CD4-positive, alpha-beta memory T cell (primary cell): ENCODE data around the gene CSNK1G2. TPM values are rescaled to one million over a fixed set of nuclear protein-coding genes. Genes with fewer than 3 reads are reported as not detected.

ENCODE experiments used
- CTCF ChIA-PET: fragments of 350-600 bp; sonication (Branson Sonifier 250); formaldehyde crosslinking; loops from one replicate; lab custom pipeline; 2021; ENCODE audit warnings: inconsistent platforms; ENCODE audit not compliant: partially characterized antibody; lab: Charles Lee
- POLR2A ChIA-PET: fragments of 350-600 bp; sonication (Branson Sonifier 250); formaldehyde crosslinking; loops from one replicate; lab custom pipeline; 2021; ENCODE audit not compliant: partially characterized antibody; lab: Charles Lee
- DNase-seq, 5 donors: peaks; one replicate each; pipeline versions ENCODE4 v3.0.0 to v3.0.0-alpha.2; 2020 to 2022; ENCODE audit warnings: mixed read lengths in 1 of 5
- H3K27ac ChIP-seq: one replicate; pipeline ENCODE4 v1.7.0; 2013; ENCODE audit warnings: low read depth, low read length
- H3K27me3 ChIP-seq: 2 replicates; pipeline ENCODE4 v1.7.0; 2013; ENCODE audit warnings: mild to moderate bottlenecking, low read length, moderate library complexity; ENCODE audit not compliant: insufficient read depth
- H3K36me3 ChIP-seq: 2 replicates; pipeline ENCODE4 v1.7.0; 2013; ENCODE audit warnings: mild to moderate bottlenecking, low read length, moderate library complexity; ENCODE audit not compliant: insufficient read depth
- H3K4me1 ChIP-seq: 2 replicates; pipeline ENCODE4 v1.7.0; 2013; ENCODE audit warnings: mild to moderate bottlenecking, low read length, moderate library complexity; ENCODE audit not compliant: insufficient read depth
- H3K4me3 ChIP-seq, 2 donors: one replicate each; pipeline ENCODE4 v1.7.0; 2013; ENCODE audit warnings: low read length in 2 of 2, mild to moderate bottlenecking in 1 of 2
- H3K9me3 ChIP-seq, 2 donors: one replicate each; pipeline ENCODE4 v1.7.0; 2013; ENCODE audit warnings: low read length in 2 of 2, control low read depth in 1 of 2; ENCODE audit not compliant: control insufficient read depth in 1 of 2
- H3K27ac Mint-ChIP-seq, 7 donors: one replicate each; pipeline ENCODE4 v1.8.0; 2020 to 2021; ENCODE audit warnings: mixed read lengths in 7 of 7, mild to moderate bottlenecking in 6 of 7, inconsistent platforms in 3 of 7, moderate library complexity in 3 of 7
- H3K27me3 Mint-ChIP-seq, 2 donors: one replicate each; pipeline ENCODE4 v1.8.0; 2020 to 2021; ENCODE audit warnings: mixed read lengths in 2 of 2
- H3K36me3 Mint-ChIP-seq, 2 donors: one replicate each; pipeline ENCODE4 v1.8.0; 2020 to 2021; ENCODE audit warnings: mixed read lengths in 2 of 2, inconsistent platforms in 1 of 2, mild to moderate bottlenecking in 1 of 2
- H3K4me1 Mint-ChIP-seq, 4 donors: one replicate each; pipeline ENCODE4 v1.8.0; 2020 to 2021; ENCODE audit warnings: mixed read lengths in 4 of 4, mild to moderate bottlenecking in 1 of 4
- H3K4me3 Mint-ChIP-seq, 8 donors: one replicate each; pipeline ENCODE4 v1.8.0; 2020 to 2021; ENCODE audit warnings: mixed read lengths in 8 of 8, mild to moderate bottlenecking in 7 of 8, moderate library complexity in 6 of 8, inconsistent platforms in 3 of 8
- H3K9me3 Mint-ChIP-seq, 8 donors: one replicate each; pipeline ENCODE4 v1.8.0; 2020 to 2021; ENCODE audit warnings: mixed read lengths in 8 of 8, mild to moderate bottlenecking in 5 of 8, inconsistent platforms in 3 of 8, moderate library complexity in 1 of 8
- intact Hi-C: fragments of 100-400 bp; cut with micrococcal nuclease; formaldehyde crosslinking; loops from one replicate; pipeline ENCODE4 v1.15.1; 2023
- polyA plus RNA-seq, 2 donors: library from polyadenylated mRNA; unstranded; fragments of 300-500 nt; fragmentation: Illumina TruSeq; gene quantifications; one replicate each; pipeline ENCODE4 v1.2.3, GENCODE V29; 2021
- total RNA-seq, 2 experiments: library from RNA; stranded (reverse); gene quantifications; one replicate each; pipeline ENCODE4 v1.2.3, GENCODE V29; 2021

CSNK1G2 gene
- 100 to 1,000 TPM; 142 to 144 TPM for total RNA-seq
- 10 to 100 TPM; 11.3 to 56.7 TPM for polyA plus RNA-seq

GRCh38 chr19:1941146-1942077 lies at the start of gene CSNK1G2:
CSNK1G2 (plus strand) TSS chr19:1941172; CDS start chr19:1969773, 28,601 bp downstream.
- peaks cover 0 to 10% (median 0%) of the 10 kb centered on the region in 8 donors for H3K9me3 Mint-ChIP-seq
- H3K27me3 Mint-ChIP-seq = peaks cover 0 to 2% of the 10 kb centered on the region in 2 donors
- Histone ChIP-seq H3K36me3 (no peaks in the 10 kb centered on the region), H3K27me3 (no peaks in the 10 kb centered on the region), H3K4me1 (peaks cover 41% of the 10 kb centered on the region), H3K27ac (peak within 1 kb of the TSS; percentile 91), H3K9me3 (no peaks in the 10 kb centered on the region), H3K4me3 (peak within 1 kb of the TSS; percentile 81 to 99)
- H3K27ac Mint-ChIP-seq = peak within 1 kb of the TSS; percentile 98 to 100 (median 99)
- peaks cover 0 to 30% of the 10 kb centered on the region in 2 donors for H3K36me3 Mint-ChIP-seq
- ChIA-PET CTCF (interaction anchor here (0.7 to 0.9 kb wide), 2 partner anchors 12 to 84 kb away, joined by 3 read pairs; no protein-coding TSS in a partner anchor), POLR2A (interaction anchor here (0.6 to 2.0 kb wide), 19 partner anchors 12 to 675 kb away, joined by 3 to 12 read pairs (median 4); partner anchors contain the start of gene AP3D1)
- peaks cover 18 to 47% (median 30%) of the 10 kb centered on the region in 4 donors for H3K4me1 Mint-ChIP-seq
- H3K4me3 Mint-ChIP-seq = peak within 1 kb of the TSS; percentile 91 to 99 (median 97)
- intact Hi-C loops = loop anchor here (1.0 kb wide), 4 partner anchors 36 to 210 kb away; partner anchors contain the start of genes ADAT3, AP3D1, IZUMO4 and MOB3A
- DNase-seq = no peak

DNA sequence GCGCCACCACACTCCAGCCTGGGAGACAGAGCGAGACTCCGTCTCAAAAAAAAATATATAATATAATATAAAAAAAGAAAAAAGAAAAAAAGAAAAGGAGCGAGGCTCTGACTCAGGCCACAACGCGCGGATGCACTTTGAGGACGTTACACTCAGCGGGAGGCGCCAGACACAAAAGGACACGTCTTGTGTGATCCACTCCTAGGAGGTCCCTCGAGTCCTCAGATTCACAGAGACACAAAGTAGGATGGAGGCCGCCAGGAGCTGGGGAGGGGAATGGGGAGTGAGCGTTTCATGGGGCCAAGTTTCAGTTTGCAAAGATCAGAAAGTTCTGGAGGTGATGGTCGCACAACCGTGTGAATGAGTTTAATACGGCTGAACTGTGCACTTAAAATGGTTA lies 47.2 kb upstream of the CSNK1G2 start:
- POLR2A ChIA-PET = interaction anchor here (1.3 kb wide), 1 partner anchor 12 kb away, joined by 6 read pairs; the partner anchor contains the start of genes ADAT3 and SCAMP4
- Histone ChIP-seq H3K4me1 (peaks cover 40% of the 10 kb centered on the region), H3K4me3 (no peak overlapping the region), H3K27ac (no peak overlapping the region), H3K9me3 (no peaks in the 10 kb centered on the region), H3K27me3 (no peaks in the 10 kb centered on the region), H3K36me3 (no peaks in the 10 kb centered on the region)
- Mint-ChIP-seq H3K9me3 (no peaks in the 10 kb centered on the region), H3K27ac (peak overlapping the region in 2 of 7 donors; percentile 62 to 75), H3K36me3 (no peaks in the 10 kb centered on the region), H3K4me1 (peaks cover 13 to 50% (median 23%) of the 10 kb centered on the region in 4 donors), H3K4me3 (peak overlapping the region in 5 of 8 donors; percentile 20 to 72 (median 31)), H3K27me3 (no peaks in the 10 kb centered on the region)
- CTCF ChIA-PET = interaction anchor here (1.9 kb wide), 1 partner anchor 8 kb away, joined by 4 read pairs; the partner anchor contains the start of gene ABHD17A
- intact Hi-C loops = no loop called here
- no peak for DNase-seq

GRCh38 chr19:1896508-1896907 lies 44.5 kb upstream of the CSNK1G2 start:
- CTCF ChIA-PET = interaction anchor here (2.9 to 3.3 kb wide), 2 partner anchors 12 to 32 kb away, joined by 8 to 9 read pairs; partner anchors contain the start of gene ABHD17A
- Histone ChIP-seq H3K27ac (peak overlapping the region; percentile 9), H3K4me1 (peaks cover 40% of the 10 kb centered on the region), H3K4me3 (no peak overlapping the region), H3K27me3 (no peaks in the 10 kb centered on the region), H3K36me3 (no peaks in the 10 kb centered on the region), H3K9me3 (no peaks in the 10 kb centered on the region)
- Mint-ChIP-seq H3K4me3 (peak overlapping the region; percentile 88 to 93 (median 90)), H3K36me3 (no peaks in the 10 kb centered on the region), H3K27me3 (no peaks in the 10 kb centered on the region), H3K4me1 (peaks cover 10 to 45% (median 22%) of the 10 kb centered on the region in 4 donors), H3K9me3 (no peaks in the 10 kb centered on the region), H3K27ac (peak overlapping the region in 4 of 7 donors; percentile 42 to 97 (median 75))
- DNase-seq = peak in 1 of 5 donors; percentile 36
- POLR2A ChIA-PET = interaction anchor here (0.6 to 5.3 kb wide), 6 partner anchors 10 to 186 kb away, joined by 3 to 81 read pairs (median 9); partner anchors contain the start of genes ABHD17A, ADAT3 and SCAMP4
- intact Hi-C loops = no loop called here

DNA sequence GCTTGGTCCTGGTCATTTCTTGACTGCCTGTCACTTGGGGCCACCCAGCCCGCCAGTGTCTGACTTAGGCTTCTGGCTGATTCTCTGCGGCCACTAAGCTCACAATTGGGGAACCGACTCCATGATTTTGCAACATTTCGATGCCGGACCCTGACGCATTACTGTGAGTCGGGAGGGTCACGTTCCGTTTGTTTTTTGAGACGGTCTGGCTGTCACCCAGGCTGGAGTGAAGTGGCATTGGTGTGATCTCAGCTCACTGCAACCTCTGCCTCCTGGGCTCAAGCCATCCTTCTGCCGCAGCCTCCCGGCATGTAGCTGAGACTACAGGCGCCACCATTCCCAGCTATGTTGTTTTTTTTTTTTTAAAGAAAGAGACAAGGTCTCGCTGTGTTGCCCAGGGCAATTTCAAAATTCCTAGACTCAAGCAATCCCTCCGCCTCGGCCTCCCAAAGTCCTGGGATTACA lies 39.0 kb upstream of the CSNK1G2 start:
- Histone ChIP-seq H3K4me1 (peaks cover 27% of the 10 kb centered on the region), H3K4me3 (no peak overlapping the region), H3K27me3 (no peaks in the 10 kb centered on the region), H3K36me3 (no peaks in the 10 kb centered on the region), H3K27ac (no peak overlapping the region), H3K9me3 (no peaks in the 10 kb centered on the region)
- H3K4me1 Mint-ChIP-seq = peaks cover 12 to 32% (median 20%) of the 10 kb centered on the region in 4 donors
- H3K27me3 Mint-ChIP-seq = no peaks in the 10 kb centered on the region
- H3K36me3 Mint-ChIP-seq = peaks cover 0 to 2% of the 10 kb centered on the region in 2 donors
- intact Hi-C loops = no loop called here
- H3K27ac Mint-ChIP-seq = no peak overlapping the region
- H3K4me3 Mint-ChIP-seq = no peak overlapping the region
- H3K9me3 Mint-ChIP-seq = no peaks in the 10 kb centered on the region
- ChIA-PET POLR2A (interaction anchor here (0.9 to 1.3 kb wide), 2 partner anchors 37 to 194 kb away, joined by 3 to 4 read pairs; partner anchors contain the start of gene MOB3A), CTCF (interaction anchor here (0.7 to 1.4 kb wide), 3 partner anchors 24 to 75 kb away, joined by 3 to 4 read pairs (median 3); no protein-coding TSS in a partner anchor)
- DNase-seq = no peak

GRCh38 chr19:1902923-1903322 lies 38.0 kb upstream of the CSNK1G2 start:
- H3K9me3 Mint-ChIP-seq = no peaks in the 10 kb centered on the region
- Histone ChIP-seq H3K36me3 (no peaks in the 10 kb centered on the region), H3K4me1 (peaks cover 18% of the 10 kb centered on the region), H3K27me3 (no peaks in the 10 kb centered on the region), H3K9me3 (no peaks in the 10 kb centered on the region), H3K27ac (no peak overlapping the region), H3K4me3 (no peak overlapping the region)
- ChIA-PET CTCF (interaction anchor here (0.7 to 1.0 kb wide), 2 partner anchors 74 to 256 kb away, joined by 3 read pairs; no protein-coding TSS in a partner anchor), POLR2A (interaction anchor here (0.9 kb wide), 1 partner anchor 193 kb away, joined by 4 read pairs; the partner anchor contains the start of gene MOB3A)
- DNase-seq = no peak
- peak overlapping the region in 2 of 7 donors; percentile 7 to 82 for H3K27ac Mint-ChIP-seq
- peak overlapping the region in 1 of 8 donors; percentile 20 for H3K4me3 Mint-ChIP-seq
- H3K4me1 Mint-ChIP-seq = peaks cover 7 to 28% (median 12%) of the 10 kb centered on the region in 4 donors
- H3K27me3 Mint-ChIP-seq = no peaks in the 10 kb centered on the region
- intact Hi-C loops = no loop called here
- peaks cover 0 to 2% of the 10 kb centered on the region in 2 donors for H3K36me3 Mint-ChIP-seq

GRCh38 chr19:1904860-1905109 lies 36.2 kb upstream of the CSNK1G2 start:
- CTCF ChIA-PET = interaction anchor here (0.7 to 0.9 kb wide), 2 partner anchors 9 to 40 kb away, joined by 3 to 4 read pairs; no protein-coding TSS in a partner anchor
- Histone ChIP-seq H3K9me3 (no peaks in the 10 kb centered on the region), H3K4me1 (peaks cover 14% of the 10 kb centered on the region)

More at GRCh38 chr19:1904860-1905109, 36.2 kb upstream of the CSNK1G2 start:
- Histone ChIP-seq H3K27ac (peak overlapping the region; percentile 15), H3K27me3 (no peaks in the 10 kb centered on the region), H3K4me3 (no peak overlapping the region), H3K36me3 (no peaks in the 10 kb centered on the region)
- no peak for DNase-seq
- Mint-ChIP-seq H3K4me1 (peaks cover 6 to 41% (median 11%) of the 10 kb centered on the region in 4 donors), H3K27me3 (no peaks in the 10 kb centered on the region), H3K9me3 (no peaks in the 10 kb centered on the region), H3K27ac (peak overlapping the region in 5 of 7 donors; percentile 32 to 94 (median 83)), H3K4me3 (peak overlapping the region in 2 of 8 donors; percentile 76 to 84), H3K36me3 (peaks cover 0 to 2% of the 10 kb centered on the region in 2 donors)
- POLR2A ChIA-PET = interaction anchor here (1.3 to 1.5 kb wide), 2 partner anchors 22 to 29 kb away, joined by 3 to 6 read pairs; no protein-coding TSS in a partner anchor
- intact Hi-C loops = loop anchor here (1.0 kb wide), 7 partner anchors 7 to 56 kb away; partner anchors contain the start of genes ABHD17A and REXO1
